ENCODE measurements around the gene KIF20A. TPM values are rescaled to one million over a fixed set of nuclear protein-coding genes. Genes with fewer than 3 reads are reported as not detected.
"Not testable (repeated sequence)": the region's sequence is repeated elsewhere in the genome, so short reads cannot be mapped to it uniquely, and the experiment has no call there.

The KIF20A gene
- polyA plus RNA-seq (ENCODE audit: insufficient read length in 3 of 3), result 10 to 100 TPM; 33.1 to 53.9 (median 49.9) TPM
- long read RNA-seq, donor 1, partial matches to known transcripts, result 82 of 86 reads
- long read RNA-seq, donor 1, other reads (novel, unspliced or antisense), result 0 of 86 reads
- long read RNA-seq, donor 2, transcript KIF20A-201 (19 exons, 3,201 nt), result major isoform, 6 of 6 reads
- long read RNA-seq, donor 2, partial matches to known transcripts, result 0 of 6 reads
- long read RNA-seq, donor 2, other reads (novel, unspliced or antisense), result 0 of 6 reads
- long read RNA-seq, donor 3, transcript KIF20A-201 (19 exons, 3,201 nt), result major isoform, 6 of 124 reads
- long read RNA-seq, donor 3, partial matches to known transcripts, result 117 of 124 reads
- long read RNA-seq, donor 3, other reads (novel, unspliced or antisense), result 0 of 124 reads
- long read RNA-seq, donor 4, transcript KIF20A-201 (19 exons, 3,201 nt), result major isoform, 5 of 77 reads
- long read RNA-seq, donor 4, partial matches to known transcripts, result 72 of 77 reads
- long read RNA-seq, donor 4, other reads (novel, unspliced or antisense), result 0 of 77 reads
- long read RNA-seq, donor 5, result 0 reads
- long read RNA-seq, donor 6, partial matches to known transcripts, result 0 of 5 reads
- long read RNA-seq, donor 6, other reads (novel, unspliced or antisense), result 0 of 5 reads
- long read RNA-seq, donor 7, partial matches to known transcripts, result 0 of 4 reads
- long read RNA-seq, donor 7, other reads (novel, unspliced or antisense), result 0 of 4 reads
- long read RNA-seq, donor 8, result 0 reads
- long read RNA-seq, donor 9, partial matches to known transcripts, result 0 of 4 reads
- long read RNA-seq, donor 9, other reads (novel, unspliced or antisense), result 0 of 4 reads
- long read RNA-seq, donor 10, transcript KIF20A-201 (19 exons, 3,201 nt), result major isoform, 5 of 5 reads
- long read RNA-seq, donor 10, partial matches to known transcripts, result 0 of 5 reads
- long read RNA-seq, donor 10, other reads (novel, unspliced or antisense), result 0 of 5 reads
- long read RNA-seq, donor 11, partial matches to known transcripts, result 66 of 69 reads
- long read RNA-seq, donor 11, other reads (novel, unspliced or antisense), result 0 of 69 reads
- long read RNA-seq, donor 12, partial matches to known transcripts, result 0 of 2 reads
- long read RNA-seq, donor 12, other reads (novel, unspliced or antisense), result 0 of 2 reads
- long read RNA-seq, donor 13, result 0 reads
- long read RNA-seq, donor 14, transcript KIF20A-201 (19 exons, 3,201 nt), result major isoform, 9 of 31 reads
- long read RNA-seq, donor 14, partial matches to known transcripts, result 14 of 31 reads
- long read RNA-seq, donor 14, other reads (novel, unspliced or antisense), result 8 of 31 reads
- long read RNA-seq, donor 15, transcript KIF20A-201 (19 exons, 3,201 nt), result major isoform, 5 of 37 reads
- long read RNA-seq, donor 15, partial matches to known transcripts, result 32 of 37 reads
- long read RNA-seq, donor 15, other reads (novel, unspliced or antisense), result 0 of 37 reads
- long read RNA-seq, donor 16, transcript KIF20A-201 (19 exons, 3,201 nt), result major isoform, 6 of 13 reads
- long read RNA-seq, donor 16, partial matches to known transcripts, result 7 of 13 reads
- long read RNA-seq, donor 16, other reads (novel, unspliced or antisense), result 0 of 13 reads

DNA sequence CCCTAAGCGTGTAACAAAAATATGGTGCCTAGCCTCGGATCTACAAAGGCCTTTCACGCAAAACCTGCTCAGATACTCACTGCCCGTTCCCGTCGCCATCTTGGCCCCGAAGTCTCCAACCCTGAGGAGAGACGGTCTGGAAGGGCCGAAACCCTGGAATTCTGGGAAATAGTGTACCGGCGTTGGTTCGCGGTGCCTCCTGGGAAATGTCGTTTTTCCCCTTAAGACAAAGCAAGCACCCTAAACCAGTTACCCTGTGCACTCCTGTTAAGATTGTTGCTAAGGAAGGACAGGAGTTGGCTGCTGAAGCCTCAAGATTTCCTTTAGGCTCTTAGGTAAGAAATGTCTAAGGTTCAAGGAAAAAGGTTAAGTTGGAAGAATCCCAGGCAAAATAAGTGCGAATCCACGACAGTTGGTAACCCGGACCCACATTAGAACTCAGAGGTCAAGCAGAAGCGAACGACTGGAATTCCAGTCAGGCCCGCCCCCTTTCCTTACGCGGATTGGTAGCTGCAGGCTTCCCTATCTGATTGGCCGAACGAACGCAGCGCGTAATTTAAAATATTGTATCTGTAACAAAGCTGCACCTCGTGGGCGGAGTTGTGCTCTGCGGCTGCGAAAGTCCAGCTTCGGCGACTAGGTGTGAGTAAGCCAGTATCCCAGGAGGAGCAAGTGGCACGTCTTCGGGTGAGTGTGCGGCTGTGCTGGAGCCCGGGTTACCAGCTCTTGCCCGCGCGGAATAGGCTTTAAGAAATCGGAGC lies at the start of gene KIF20A, which contains the start of gene BRD8:
KIF20A (plus strand) TSS at position 597 of the 761 bp plus-strand sequence. CDS start 569 bp downstream, outside the sequence.
BRD8 (minus strand) TSS at position 115 of the 761 bp plus-strand sequence; CDS start at position 99, 16 bp downstream.
- DNase-seq (ENCODE audit: extremely low read depth in 1 of 11, low read depth in 9 of 11, low spot score in 4 of 11), result peak; percentile 85 to 98 (median 93)

GRCh38 chr5:138129347-138129746 lies 49.6 kb upstream of the KIF20A start:
- no peak for DNase-seq (ENCODE audit: extremely low read depth in 1 of 11, low read depth in 9 of 11, low spot score in 4 of 11)

DNA sequence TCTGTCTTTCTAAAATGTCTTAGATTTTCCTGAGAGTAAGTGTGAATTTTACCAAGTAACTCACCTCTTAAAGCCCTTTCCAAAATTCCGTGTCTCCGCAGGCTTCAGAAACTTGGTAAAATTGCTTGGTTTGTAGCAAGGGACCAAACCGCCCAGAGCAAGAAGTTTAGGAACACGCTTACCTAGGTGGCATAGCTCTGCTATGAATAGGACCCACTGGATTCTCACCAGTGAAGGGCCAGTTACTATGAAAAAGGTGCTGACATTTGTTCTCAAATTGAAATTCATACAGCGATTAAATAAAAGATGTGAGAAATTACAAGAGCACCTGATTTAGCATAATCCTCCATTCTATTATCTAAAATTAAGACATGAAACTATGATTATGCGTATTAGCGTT lies 46.4 kb upstream of the KIF20A start:
- no peak for DNase-seq (ENCODE audit: extremely low read depth in 1 of 11, low read depth in 9 of 11, low spot score in 4 of 11)

DNA sequence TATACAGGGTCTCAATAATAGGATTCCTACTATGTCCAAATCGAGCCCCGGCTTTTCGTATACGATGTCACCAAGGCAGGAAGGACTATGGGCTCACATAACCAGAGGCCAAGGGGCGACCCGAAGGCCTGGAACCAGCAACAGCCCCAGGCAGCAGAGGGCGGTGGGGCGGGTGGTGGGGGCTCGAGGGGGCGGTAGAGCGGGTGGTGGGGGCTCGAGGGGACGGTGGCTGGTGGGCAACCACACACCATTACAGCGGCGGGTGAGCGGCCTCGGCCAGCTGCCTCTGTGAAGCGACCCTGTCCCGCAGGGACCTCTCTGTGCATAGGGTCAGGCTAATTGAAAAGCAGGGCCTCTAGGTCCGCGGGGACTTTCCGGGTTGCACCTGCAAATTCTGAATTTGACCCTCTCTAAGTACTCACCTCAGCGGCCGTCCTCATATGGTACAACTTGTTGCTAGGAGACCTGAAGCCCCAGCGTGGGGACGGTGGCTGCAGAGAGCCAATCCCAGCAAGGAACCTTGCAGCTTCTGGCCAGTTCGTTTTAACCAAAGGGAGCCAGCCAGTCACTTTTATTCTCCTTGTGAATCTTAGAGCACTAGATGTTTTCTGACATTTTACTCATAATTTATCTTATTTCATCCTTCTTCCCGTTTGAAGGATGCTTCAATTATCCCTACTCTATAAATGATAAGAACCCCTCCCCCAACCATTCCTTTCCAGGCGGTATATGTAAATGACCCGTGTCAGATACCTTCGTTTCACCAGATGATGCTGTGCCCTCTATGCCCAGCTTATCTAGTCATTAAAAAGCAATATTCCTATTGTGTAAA lies 39.7 kb upstream of the KIF20A start, which contains the start of gene NME5:
NME5 (minus strand) TSS at position 480 of the 832 bp plus-strand sequence. CDS start 648 bp downstream, outside the sequence.
- peak; percentile 50 to 77 (median 70) for DNase-seq (ENCODE audit: extremely low read depth in 1 of 11, low read depth in 9 of 11, low spot score in 4 of 11)

GRCh38 chr5:138139781-138140090 lies 39.2 kb upstream of the KIF20A start:
- DNase-seq (ENCODE audit: extremely low read depth in 1 of 11, low read depth in 9 of 11, low spot score in 4 of 11), result no peak

GRCh38 chr5:138140268-138140667 lies 38.6 kb upstream of the KIF20A start:
- DNase-seq (ENCODE audit: extremely low read depth in 1 of 11, low read depth in 9 of 11, low spot score in 4 of 11), result no peak

DNA sequence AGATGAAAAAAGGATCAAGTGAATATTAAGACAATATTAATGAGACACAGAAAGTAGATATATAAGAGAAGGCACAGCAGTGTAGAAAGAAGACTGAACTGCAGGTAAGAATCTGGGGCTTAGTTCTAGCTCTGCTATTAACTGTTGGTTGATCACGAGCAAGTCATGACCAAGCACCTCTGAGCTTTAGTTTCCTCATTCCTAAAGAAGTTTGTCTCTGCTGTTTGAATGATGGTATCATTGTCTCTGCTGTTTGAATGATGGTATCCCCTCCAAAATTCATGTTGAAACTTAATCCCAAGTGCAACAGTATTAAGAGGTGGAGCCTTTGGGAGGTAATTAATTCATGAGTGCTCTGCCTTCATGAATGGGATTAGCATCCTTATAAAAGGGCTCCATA lies 37.2 kb upstream of the KIF20A start:
- no peak for DNase-seq (ENCODE audit: extremely low read depth in 1 of 11, low read depth in 9 of 11, low spot score in 4 of 11)

DNA sequence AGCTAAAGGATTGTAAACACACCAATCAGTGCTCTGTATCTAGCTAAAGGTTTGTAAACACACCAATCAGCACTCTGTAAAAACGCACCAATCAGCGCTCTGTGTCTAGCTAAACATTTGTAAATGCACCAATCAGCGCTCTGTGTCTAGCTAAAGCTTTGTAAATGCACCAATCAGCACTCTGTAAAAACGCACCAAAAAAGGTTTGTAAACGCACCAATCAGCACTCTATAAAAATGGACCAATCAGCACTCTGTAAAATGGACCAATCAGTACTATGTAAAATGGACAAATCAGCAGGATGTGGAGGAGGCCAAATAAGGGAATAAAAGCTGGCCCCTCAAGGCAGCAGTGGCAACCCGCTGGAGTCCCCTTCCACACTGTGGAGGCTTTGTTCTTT lies 35.3 kb upstream of the KIF20A start:
- DNase-seq (ENCODE audit: extremely low read depth in 1 of 11, low read depth in 9 of 11, low spot score in 4 of 11), result not testable (repeated sequence)

DNA sequence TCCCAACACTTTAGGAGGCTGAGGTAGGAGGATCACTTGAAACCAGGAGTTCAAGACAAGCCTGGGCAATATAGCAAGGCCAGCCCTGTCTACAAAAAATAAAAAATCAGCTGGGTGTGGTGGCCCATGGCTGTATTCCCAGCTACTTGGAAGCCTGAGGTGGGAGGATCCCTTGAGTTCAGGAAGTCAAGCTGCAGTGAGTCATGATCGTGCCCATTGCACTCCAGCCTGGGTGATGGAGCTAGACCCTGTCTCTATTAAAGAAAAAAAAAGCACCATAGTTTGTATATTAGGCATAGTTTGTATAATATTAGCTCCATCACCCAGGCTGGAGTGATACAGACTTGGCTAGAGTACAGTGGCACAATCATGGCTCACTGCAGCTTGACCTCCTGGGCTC lies 30.1 kb upstream of the KIF20A start:
- DNase-seq (ENCODE audit: extremely low read depth in 1 of 11, low read depth in 9 of 11, low spot score in 4 of 11), result no peak

- peak in 1 of 11 donors; percentile 2 for DNase-seq (ENCODE audit: extremely low read depth in 1 of 11, low read depth in 9 of 11, low spot score in 4 of 11)
Observed at GRCh38 chr5:138149530-138149929, 29.4 kb upstream of the KIF20A start.

- DNase-seq (ENCODE audit: extremely low read depth in 1 of 11, low read depth in 9 of 11, low spot score in 4 of 11), result not testable (repeated sequence)
Observed at GRCh38 chr5:138155977-138156376, 22.9 kb upstream of the KIF20A start.

- no peak for DNase-seq (ENCODE audit: extremely low read depth in 1 of 11, low read depth in 9 of 11, low spot score in 4 of 11)
Observed at GRCh38 chr5:138157626-138158025, 21.3 kb upstream of the KIF20A start.

DNA sequence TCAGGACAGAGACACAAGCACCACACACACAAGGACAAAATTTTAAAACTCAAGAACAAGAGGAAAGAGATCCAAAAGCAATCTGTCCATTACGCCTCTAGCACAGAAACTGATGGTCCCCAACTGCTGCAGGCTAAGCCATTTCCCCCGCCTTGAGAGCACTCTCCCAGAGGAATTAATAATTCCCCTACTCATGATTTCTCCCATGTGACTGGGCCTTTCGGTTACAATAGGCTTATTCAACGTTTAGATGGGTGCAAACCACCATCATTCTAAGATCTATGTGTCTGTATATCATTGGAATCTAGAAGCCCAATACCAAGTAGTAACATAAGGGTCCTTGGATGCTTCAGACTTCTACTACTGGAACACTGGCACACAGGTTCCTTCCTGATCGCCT lies 19.2 kb upstream of the KIF20A start:
- DNase-seq (ENCODE audit: extremely low read depth in 1 of 11, low read depth in 9 of 11, low spot score in 4 of 11), result no peak

GRCh38 chr5:138160706-138161105 lies 18.2 kb upstream of the KIF20A start:
- no peak for DNase-seq (ENCODE audit: extremely low read depth in 1 of 11, low read depth in 9 of 11, low spot score in 4 of 11)

GRCh38 chr5:138163721-138164120 lies 15.2 kb upstream of the KIF20A start:
- no peak for DNase-seq (ENCODE audit: extremely low read depth in 1 of 11, low read depth in 9 of 11, low spot score in 4 of 11)

DNA sequence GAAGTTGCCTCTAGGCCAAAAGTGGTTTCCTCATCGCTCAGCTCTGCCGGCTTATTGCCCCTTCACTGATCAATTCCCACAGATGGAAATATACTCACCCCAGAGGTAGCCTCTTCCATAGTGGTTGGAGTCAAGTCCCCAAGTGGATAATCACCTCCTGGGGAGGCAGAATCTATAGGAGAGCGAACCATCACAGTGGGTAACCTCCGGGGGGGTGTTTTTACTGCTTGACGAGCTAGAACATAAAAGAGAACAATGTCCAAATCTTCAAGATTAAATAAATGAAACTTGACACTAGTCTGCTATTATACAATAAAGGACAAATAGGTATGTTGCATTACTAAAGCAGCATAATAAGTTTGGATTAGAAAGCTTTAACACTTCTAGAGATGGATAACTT lies 9.8 kb upstream of the KIF20A start:
- DNase-seq (ENCODE audit: extremely low read depth in 1 of 11, low read depth in 9 of 11, low spot score in 4 of 11), result no peak

DNA sequence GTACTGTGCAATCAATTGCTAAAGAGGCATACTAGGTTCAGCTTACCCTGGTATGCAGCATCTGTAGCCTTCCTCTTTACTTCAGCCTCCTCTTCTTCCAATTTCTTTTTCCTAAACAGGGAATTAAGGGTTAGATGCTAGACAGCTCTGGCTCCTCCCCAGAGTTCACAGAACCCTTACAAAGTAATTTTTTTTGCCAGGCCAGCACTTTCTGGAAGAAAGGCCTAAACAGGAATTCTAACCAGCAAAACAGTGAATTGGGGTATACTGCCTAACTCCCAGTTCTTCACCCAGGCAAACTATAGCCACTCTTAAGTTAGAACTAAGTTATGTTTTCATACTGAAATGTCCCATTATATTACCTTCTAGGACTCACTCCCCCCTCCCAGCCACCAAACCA lies 8.6 kb upstream of the KIF20A start:
- no peak for DNase-seq (ENCODE audit: extremely low read depth in 1 of 11, low read depth in 9 of 11, low spot score in 4 of 11)
